CD14-positive monocyte (primary cell): ENCODE results near the gene FCHO2. TPM values are rescaled to one million over a fixed set of nuclear protein-coding genes. Genes with fewer than 3 reads are reported as not detected.
A peak's percentile ranks its signal among the peaks of the same experiment; 100 is the strongest.

Experiments used
- DNase-seq, 3 donors: peaks; one replicate each; pipeline ENCODE4 v3.0.0-alpha.2; 2011 to 2022
- H2AFZ ChIP-seq: 2 replicates; pipeline ENCODE4 v1.6.0; 2012; ENCODE audit warnings: mild to moderate bottlenecking, low read depth, low read length, inconsistent platforms; ENCODE audit not compliant: insufficient read depth, poor library complexity, severe bottlenecking
- H3K27ac ChIP-seq, 2 donors: 1 replicate in 1 of 2; 2 replicates in 1 of 2; pipeline ENCODE4 v1.5.1; 2012 to 2013; ENCODE audit warnings: low read length in 2 of 2, control low read depth in 1 of 2, inconsistent platforms in 1 of 2, low read depth in 1 of 2, mild to moderate bottlenecking in 1 of 2
- H3K27me3 ChIP-seq, 2 donors: one replicate each; pipeline versions ENCODE4 v1.6.0 to v1.6.1; 2011 to 2013; ENCODE audit warnings: low read length in 2 of 2; ENCODE audit not compliant: control insufficient read depth in 2 of 2, insufficient read depth in 2 of 2
- H3K36me3 ChIP-seq, 2 donors: replicated peaks in 1 of 2; 1 replicate in 1 of 2; 2 replicates in 1 of 2; pipeline versions ENCODE4 v1.5.1 to v1.6.1; 2012 to 2013; ENCODE audit warnings: low read length in 2 of 2, control low read depth in 1 of 2, inconsistent platforms in 1 of 2, mild to moderate bottlenecking in 1 of 2; ENCODE audit not compliant: insufficient read depth in 2 of 2, control insufficient read depth in 1 of 2
- H3K4me1 ChIP-seq, 2 donors: 1 replicate in 1 of 2; 2 replicates in 1 of 2; pipeline versions ENCODE4 v1.5.1 to v1.6.1; 2012 to 2013; ENCODE audit warnings: low read length in 2 of 2, control low read depth in 1 of 2, inconsistent platforms in 1 of 2, mild to moderate bottlenecking in 1 of 2, moderate library complexity in 1 of 2; ENCODE audit not compliant: insufficient read depth in 2 of 2, control insufficient read depth in 1 of 2
- H3K4me2 ChIP-seq: replicated peaks from 2 replicates; pipeline ENCODE3; 2012; ENCODE audit warnings: low read length, moderate library complexity, mild to moderate bottlenecking; ENCODE audit not compliant: poor library complexity, severe bottlenecking; ENCODE audit errors: extremely low read depth
- H3K4me3 ChIP-seq, 3 experiments: fragments of 200-600 bp in 1 of 3; sonication (generic) in 1 of 3; replicated peaks in 1 of 3; 1 replicate in 2 of 3; 2 replicates in 1 of 3; pipeline ENCODE4 v1.5.1; 2011 to 2013; ENCODE audit warnings: low read length in 3 of 3, mild to moderate bottlenecking in 3 of 3, control low read depth in 2 of 3, low read depth in 2 of 3, inconsistent platforms in 1 of 3, moderate library complexity in 1 of 3
- H3K79me2 ChIP-seq: 2 replicates; pipeline ENCODE4 v1.6.0; 2012; ENCODE audit warnings: mild to moderate bottlenecking, control low read depth, inconsistent platforms, low read length, moderate library complexity; ENCODE audit not compliant: insufficient read depth
- H3K9ac ChIP-seq: 2 replicates; pipeline ENCODE4 v1.6.0; 2017; ENCODE audit warnings: low read length, mild to moderate bottlenecking; ENCODE audit not compliant: insufficient read depth, poor library complexity, severe bottlenecking
- H3K9me3 ChIP-seq, 2 donors: replicated peaks in 1 of 2; 1 replicate in 1 of 2; 2 replicates in 1 of 2; pipeline versions ENCODE4 v1.5.1 to v1.6.1; 2012 to 2013; ENCODE audit warnings: low read length in 2 of 2, control low read depth in 1 of 2; ENCODE audit not compliant: control insufficient read depth in 1 of 2, insufficient read depth in 1 of 2
- H4K20me1 ChIP-seq: 2 replicates; pipeline ENCODE4 v1.6.0; 2012; ENCODE audit warnings: mild to moderate bottlenecking, low read length, control low read depth, moderate library complexity; ENCODE audit not compliant: insufficient read depth
- H3K27ac Mint-ChIP-seq, 7 donors: one replicate each; pipeline ENCODE4 v1.8.0; 2020; ENCODE audit warnings: mild to moderate bottlenecking in 7 of 7, mixed read lengths in 7 of 7, moderate library complexity in 6 of 7, inconsistent platforms in 2 of 7
- H3K27me3 Mint-ChIP-seq, 3 donors: one replicate each; pipeline ENCODE4 v1.8.0; 2021 to 2022; ENCODE audit warnings: low read depth in 3 of 3, mild to moderate bottlenecking in 3 of 3, mixed read lengths in 3 of 3, moderate library complexity in 3 of 3, inconsistent platforms in 1 of 3
- H3K36me3 Mint-ChIP-seq, 2 donors: one replicate each; pipeline ENCODE4 v1.8.0; 2020; ENCODE audit warnings: mixed read lengths in 2 of 2, inconsistent platforms in 1 of 2, mild to moderate bottlenecking in 1 of 2
- H3K4me1 Mint-ChIP-seq: one replicate; pipeline ENCODE4 v1.8.0; 2020; ENCODE audit warnings: mild to moderate bottlenecking, mixed read lengths
- H3K4me3 Mint-ChIP-seq, 2 donors: one replicate each; pipeline ENCODE4 v1.8.0; 2020; ENCODE audit warnings: mild to moderate bottlenecking in 2 of 2, mixed read lengths in 2 of 2, moderate library complexity in 1 of 2
- H3K9me3 Mint-ChIP-seq, 7 donors: one replicate each; pipeline ENCODE4 v1.8.0; 2020 to 2022; ENCODE audit warnings: mixed read lengths in 7 of 7, mild to moderate bottlenecking in 6 of 7, moderate library complexity in 6 of 7, inconsistent platforms in 2 of 7
- WGBS: methylation state at CpG from one replicate; pipeline ENCODE4 v1.1.5; 2013; ENCODE audit warnings: missing lambda C conversion rate; ENCODE audit not compliant: insufficient coverage; 5-methylcytosine and 5-hydroxymethylcytosine counted together
- intact Hi-C, 2 donors: fragments of 100-400 bp; cut with micrococcal nuclease; formaldehyde crosslinking; loops; one replicate each; pipeline versions ENCODE4 v1.15.0 to v1.15.1; 2023
- polyA plus RNA-seq, 3 donors: library from polyadenylated mRNA; depleted of rRNA in 1 of 3; unstranded in 2 of 3; stranded (reverse) in 1 of 3; fragments of 300-500 nt in 2 of 3; fragments of >200 nt in 1 of 3; fragmentation: Illumina TruSeq in 2 of 3; gene quantifications; 1 replicate in 2 of 3; 2 replicates in 1 of 3; pipeline ENCODE4 v1.2.3, GENCODE V29; 2012 to 2021
- TF ChIP-seq, protein P1 (sequence below): fragments of 200-600 bp; IDR thresholded peaks from one replicate; pipeline ENCODE4 v1.8.0; 2022; ENCODE audit warnings: antibody characterized with exemption, mild to moderate bottlenecking

The FCHO2 gene
- polyA plus RNA-seq, 3 donors, result 8.3 to 10.1 (median 9.9) TPM

- Mint-ChIP-seq H3K4me3 (no peak overlapping the region), H3K36me3 (no peaks in the 10 kb centered on the region)
- H3K4me3 ChIP-seq, result no peak overlapping the region
Observed at GRCh38 chr5:73104326-73104725, 148.5 kb downstream of the FCHO2 start.

DNA sequence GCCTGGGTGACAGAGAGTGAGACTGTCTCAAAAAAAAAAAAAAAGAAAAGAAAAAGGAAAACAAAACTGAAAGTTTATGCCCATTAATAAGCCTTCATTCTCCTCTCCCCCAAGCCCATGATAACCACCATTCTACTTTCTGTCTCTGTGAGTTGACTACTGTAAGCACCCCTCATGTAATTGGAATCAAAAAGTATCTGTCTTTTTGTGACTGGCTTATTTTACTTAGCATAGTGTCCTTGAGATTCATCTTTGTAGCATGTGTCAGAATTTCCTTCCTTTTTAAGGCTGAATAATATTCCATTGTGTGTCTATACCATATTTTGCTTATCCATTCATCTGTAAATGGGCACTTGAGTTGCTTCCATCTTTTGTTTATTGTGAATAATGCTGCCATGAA lies 150.5 kb downstream of the FCHO2 start:
- Histone ChIP-seq H3K4me3 (no peak overlapping the region), H3K4me2 (no peak overlapping the region), H2AFZ (no peak overlapping the region), H3K27ac (no peak overlapping the region), H3K27me3 (peaks cover 3 to 16% of the 10 kb centered on the region in 2 donors), H3K9me3 (no peaks in the 10 kb centered on the region), H3K79me2 (no peaks in the 10 kb centered on the region), H3K9ac (no peak overlapping the region), H4K20me1 (no peaks in the 10 kb centered on the region), H3K36me3 (no peaks in the 10 kb centered on the region), H3K4me1 (no peaks in the 10 kb centered on the region)
- H3K27ac Mint-ChIP-seq, result no peak overlapping the region
- peaks cover 13 to 39% (median 28%) of the 10 kb centered on the region in 3 donors for H3K27me3 Mint-ChIP-seq
- TF ChIP-seq, protein P1, sequence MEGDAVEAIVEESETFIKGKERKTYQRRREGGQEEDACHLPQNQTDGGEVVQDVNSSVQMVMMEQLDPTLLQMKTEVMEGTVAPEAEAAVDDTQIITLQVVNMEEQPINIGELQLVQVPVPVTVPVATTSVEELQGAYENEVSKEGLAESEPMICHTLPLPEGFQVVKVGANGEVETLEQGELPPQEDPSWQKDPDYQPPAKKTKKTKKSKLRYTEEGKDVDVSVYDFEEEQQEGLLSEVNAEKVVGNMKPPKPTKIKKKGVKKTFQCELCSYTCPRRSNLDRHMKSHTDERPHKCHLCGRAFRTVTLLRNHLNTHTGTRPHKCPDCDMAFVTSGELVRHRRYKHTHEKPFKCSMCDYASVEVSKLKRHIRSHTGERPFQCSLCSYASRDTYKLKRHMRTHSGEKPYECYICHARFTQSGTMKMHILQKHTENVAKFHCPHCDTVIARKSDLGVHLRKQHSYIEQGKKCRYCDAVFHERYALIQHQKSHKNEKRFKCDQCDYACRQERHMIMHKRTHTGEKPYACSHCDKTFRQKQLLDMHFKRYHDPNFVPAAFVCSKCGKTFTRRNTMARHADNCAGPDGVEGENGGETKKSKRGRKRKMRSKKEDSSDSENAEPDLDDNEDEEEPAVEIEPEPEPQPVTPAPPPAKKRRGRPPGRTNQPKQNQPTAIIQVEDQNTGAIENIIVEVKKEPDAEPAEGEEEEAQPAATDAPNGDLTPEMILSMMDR, result no peak
- intact Hi-C loops, result no loop called here
- H3K4me1 Mint-ChIP-seq, result no peaks in the 10 kb centered on the region
- peak overlapping the region in 1 of 2 donors; percentile 57 for H3K4me3 Mint-ChIP-seq
- H3K36me3 Mint-ChIP-seq, result no peaks in the 10 kb centered on the region
- no peak for DNase-seq
- H3K9me3 Mint-ChIP-seq, result peaks cover 0 to 18% (median 8%) of the 10 kb centered on the region in 7 donors

More at GRCh38 chr5:73104326-73104725, 148.5 kb downstream of the FCHO2 start:
- TF ChIP-seq, protein P1, result no peak
- H3K27me3 Mint-ChIP-seq, result peaks cover 3 to 31% (median 18%) of the 10 kb centered on the region in 3 donors
- peaks cover 0 to 15% (median 8%) of the 10 kb centered on the region in 7 donors for H3K9me3 Mint-ChIP-seq
- no peak overlapping the region for H3K27ac Mint-ChIP-seq
- Histone ChIP-seq H3K27ac (no peak overlapping the region), H3K9me3 (no peaks in the 10 kb centered on the region), H3K4me2 (no peak overlapping the region), H3K79me2 (no peaks in the 10 kb centered on the region), H3K4me1 (no peaks in the 10 kb centered on the region), H3K27me3 (peaks cover 0 to 8% of the 10 kb centered on the region in 2 donors), H3K36me3 (no peaks in the 10 kb centered on the region), H3K9ac (no peak overlapping the region), H4K20me1 (no peaks in the 10 kb centered on the region), H2AFZ (no peak overlapping the region)
- no CpG with 5 or more reads among the region's 1 CpG for WGBS
- no peak for DNase-seq
- intact Hi-C loops, result no loop called here
- H3K4me1 Mint-ChIP-seq, result no peaks in the 10 kb centered on the region
